ENCODE data around the gene COX6B2.

COX6B2 gene

DNA sequence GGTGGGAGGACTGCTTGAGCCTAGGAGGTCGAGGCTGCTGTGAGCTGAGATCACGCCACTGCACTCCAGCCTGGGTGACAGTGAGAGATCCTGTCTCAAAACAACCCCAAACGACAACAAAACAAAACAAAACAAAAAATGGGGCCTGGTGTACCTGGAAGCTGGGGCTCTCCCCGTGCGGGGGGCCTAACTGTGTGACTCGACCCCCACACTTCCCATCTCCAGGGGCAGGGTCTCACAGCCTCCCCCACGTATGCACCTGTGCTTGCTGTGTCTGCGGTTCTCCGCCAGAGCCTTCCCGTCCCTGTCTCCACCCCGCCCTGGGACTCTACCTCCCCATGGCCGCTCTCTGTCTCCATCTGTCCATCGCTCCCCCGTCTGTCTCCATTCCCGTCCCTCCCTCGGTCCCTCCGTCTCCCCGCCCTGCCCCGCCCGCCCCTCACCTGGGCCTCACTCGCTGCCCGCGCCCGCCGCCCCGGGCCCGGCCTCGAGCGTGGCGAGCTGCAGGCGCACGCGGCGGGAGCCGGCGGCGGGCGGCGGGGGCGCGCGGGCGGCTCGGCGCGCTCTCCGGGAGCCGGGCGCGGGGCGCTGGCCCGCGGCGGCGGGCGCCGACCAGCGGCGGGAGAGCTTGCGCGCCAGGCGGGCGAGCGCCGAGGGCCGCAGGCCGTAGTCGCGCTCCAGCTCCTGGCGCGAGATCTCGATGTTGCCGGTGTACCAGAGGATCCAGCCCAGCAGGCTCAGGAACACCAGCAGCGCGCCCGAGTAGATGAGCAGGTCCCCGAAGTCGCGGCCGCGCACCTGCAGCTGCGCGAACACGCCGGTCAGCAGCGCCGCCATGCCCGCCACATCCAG is 29.0 kb upstream of the COX6B2 start:
- DNase-seq (ENCODE audit: low read depth in 2 of 3, low spot score in 1 of 3): peak in 1 of 3 donors; percentile 38

DNA sequence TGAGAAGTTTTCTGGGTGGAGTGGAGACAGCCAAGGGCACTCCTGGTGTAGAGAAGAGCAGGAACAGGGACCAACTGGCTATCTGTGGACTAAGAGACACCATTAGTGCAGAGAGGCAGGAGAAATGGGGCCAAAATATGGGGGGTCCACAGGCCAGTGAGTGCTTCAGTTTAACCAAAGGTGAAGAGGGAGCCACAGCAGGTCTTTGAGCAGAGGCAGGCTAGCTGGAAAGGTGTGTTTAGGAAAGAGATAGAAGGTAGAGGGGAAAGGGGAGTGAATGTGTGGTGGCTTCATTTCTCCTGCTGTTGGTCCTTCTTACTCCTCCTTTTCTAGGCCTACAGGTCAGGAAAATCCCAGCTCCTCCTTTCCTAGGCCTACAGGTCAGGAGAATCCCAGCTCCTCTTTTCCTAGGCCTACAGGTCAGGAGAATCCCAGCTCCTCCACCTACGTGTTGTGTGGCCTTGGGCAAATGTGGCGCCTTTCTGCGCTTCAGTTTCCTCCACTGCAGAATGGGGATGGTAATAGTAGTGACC is 28.1 kb upstream of the COX6B2 start:
- DNase-seq (ENCODE audit: low read depth in 2 of 3, low spot score in 1 of 3): no peak

DNA sequence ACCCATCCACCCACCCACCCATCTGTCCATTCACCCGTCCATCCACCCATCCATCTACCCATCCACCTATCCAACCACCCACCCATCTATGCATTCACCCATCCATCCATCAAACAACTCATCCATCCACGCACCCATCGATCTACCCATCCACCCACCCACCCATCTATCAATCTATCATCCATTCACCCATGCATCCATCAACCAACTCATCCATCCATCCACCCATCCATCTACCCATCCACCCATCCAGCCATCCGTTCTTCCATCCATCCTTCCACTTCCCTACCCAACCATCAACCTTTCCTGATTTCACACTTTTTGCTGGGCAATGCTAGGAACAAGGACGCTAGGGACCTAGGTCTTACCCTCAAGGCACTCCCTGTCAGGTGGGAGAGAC is 27.5 kb upstream of the COX6B2 start:
- no peak for DNase-seq (ENCODE audit: low read depth in 2 of 3, low spot score in 1 of 3)

DNA sequence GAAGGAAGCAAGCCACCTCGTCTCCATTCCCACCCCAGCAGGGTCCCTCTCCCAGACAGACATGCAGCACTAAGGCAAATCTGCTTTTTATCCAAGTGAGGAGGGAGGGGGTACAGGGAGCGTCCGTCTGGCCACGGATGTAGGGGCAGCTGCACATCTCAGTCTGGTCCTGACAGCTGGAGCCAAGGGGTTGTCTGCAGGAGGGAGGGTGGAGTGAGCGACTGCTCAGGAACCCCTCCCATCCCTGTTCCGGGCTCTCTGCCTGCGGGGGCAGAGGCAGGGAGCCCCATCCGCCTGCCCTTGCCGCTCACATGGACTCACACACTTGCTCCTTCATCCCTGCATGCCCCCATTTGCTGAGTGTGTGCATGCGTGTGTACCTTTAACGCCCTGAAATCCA is 24.7 kb upstream of the COX6B2 start:
- no peak for DNase-seq (ENCODE audit: low read depth in 2 of 3, low spot score in 1 of 3)

DNA sequence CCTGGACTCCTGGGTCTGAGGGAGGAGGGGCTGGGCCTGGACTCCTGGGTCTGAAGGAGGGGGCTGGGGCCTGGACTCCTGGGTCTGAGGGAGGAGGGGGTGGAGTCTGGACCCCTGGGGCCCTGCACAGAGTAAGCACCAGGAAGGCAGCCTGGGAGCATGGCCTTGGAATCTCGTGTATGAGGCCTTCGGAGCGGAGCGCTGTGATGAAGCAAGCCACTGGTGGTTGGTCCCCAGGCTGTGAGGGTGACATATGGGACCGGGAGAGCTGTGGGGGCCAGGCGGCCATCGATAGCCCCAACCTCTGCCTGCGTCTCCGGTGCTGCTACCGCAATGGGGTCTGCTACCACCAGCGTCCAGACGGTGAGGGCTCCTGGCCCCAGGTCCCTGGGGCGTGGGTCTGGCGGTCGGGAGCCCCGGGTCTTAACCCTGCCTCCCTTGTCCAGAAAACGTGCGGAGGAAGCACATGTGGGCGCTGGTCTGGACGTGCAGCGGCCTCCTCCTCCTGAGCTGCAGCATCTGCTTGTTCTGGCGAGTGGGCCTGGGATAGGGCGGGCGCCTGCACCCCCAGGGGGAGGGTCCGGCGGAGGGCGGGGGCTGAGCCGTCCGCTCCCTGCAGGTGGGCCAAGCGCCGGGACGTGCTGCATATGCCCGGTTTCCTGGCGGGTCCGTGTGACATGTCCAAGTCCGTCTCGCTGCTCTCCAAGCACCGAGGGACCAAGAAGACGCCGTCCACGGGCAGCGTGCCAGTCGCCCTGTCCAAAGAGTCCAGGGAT is 23.0 kb upstream of the COX6B2 start:
- no peak for DNase-seq (ENCODE audit: low read depth in 2 of 3, low spot score in 1 of 3)

DNA sequence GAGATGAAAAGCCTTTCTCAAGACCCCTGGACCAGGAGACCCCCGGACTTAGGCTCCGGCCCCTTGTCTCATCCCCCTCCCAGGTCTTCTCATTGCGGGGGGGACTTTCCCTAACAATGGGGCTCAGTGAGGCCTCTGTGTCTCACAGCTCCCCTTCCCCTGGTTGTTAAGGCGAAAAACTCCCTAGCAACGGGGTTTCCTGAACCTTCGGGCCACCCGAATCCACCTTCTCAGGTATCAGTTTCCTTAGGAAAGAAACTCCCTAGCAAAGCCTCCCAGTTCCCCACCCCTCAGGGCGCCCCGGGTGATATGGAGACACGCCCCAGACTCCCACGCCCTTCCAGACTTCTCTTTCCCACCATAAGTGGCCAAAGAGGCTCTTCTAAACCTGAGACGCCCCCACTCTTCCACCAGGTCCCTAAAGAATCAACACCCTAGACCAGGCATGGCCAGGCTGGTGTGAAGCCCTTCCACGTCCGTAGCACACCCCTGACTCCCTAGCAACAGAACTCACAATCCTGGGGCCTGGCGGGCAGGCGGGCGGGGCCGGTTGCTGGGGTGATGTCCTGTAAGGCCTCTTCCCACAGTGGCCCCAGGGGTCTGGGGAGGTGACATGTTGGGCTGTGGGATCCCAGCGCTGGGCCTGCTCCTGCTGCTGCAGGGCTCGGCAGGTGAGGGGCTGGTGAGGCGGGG is 21.9 kb upstream of the COX6B2 start, which contains the start of gene TMEM190:
Gene TMEM190 (plus strand): TSS at position 586 of the 693 bp plus-strand sequence. CDS start 28 bp downstream, at position 614.
- DNase-seq (ENCODE audit: low read depth in 2 of 3, low spot score in 1 of 3): no peak

DNA sequence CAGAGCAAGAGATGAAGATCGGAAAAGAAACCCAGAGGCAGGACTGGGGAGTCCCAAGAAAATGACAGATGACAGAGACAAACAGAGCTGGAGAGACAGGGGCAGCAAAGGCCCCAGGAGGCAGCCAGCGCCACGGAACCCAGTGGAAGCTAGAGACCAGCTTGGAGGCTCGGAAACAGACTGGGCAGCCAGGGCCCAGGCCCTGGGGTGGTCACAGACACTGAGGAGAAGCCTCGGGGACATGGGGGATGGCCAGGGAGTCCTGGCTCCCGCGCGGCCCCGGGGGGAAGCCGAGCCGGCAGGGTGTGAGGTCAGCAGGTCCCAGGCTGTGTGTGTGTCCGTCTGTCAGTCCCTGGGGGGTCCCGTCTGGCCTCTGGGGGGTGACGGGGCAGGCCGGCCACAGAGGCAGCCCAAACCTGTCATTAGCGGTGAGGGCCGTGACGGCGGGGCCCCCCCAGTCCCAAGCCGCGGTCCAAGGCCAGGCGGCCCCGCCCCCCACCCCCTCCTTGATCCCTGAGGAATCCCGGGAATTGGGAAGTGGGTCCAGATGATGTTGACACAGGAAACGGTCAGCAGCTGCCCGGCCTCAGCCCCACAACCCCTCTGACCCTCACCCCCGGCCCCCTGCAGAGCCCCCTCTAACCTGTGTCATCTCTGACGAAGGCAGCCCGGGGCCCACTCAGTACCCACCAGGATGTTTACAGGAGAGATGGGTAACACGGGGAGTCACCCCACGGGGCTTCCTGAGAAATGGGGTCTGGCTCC is 19.7 kb upstream of the COX6B2 start:
- DNase-seq (ENCODE audit: low read depth in 2 of 3, low spot score in 1 of 3): no peak

DNA sequence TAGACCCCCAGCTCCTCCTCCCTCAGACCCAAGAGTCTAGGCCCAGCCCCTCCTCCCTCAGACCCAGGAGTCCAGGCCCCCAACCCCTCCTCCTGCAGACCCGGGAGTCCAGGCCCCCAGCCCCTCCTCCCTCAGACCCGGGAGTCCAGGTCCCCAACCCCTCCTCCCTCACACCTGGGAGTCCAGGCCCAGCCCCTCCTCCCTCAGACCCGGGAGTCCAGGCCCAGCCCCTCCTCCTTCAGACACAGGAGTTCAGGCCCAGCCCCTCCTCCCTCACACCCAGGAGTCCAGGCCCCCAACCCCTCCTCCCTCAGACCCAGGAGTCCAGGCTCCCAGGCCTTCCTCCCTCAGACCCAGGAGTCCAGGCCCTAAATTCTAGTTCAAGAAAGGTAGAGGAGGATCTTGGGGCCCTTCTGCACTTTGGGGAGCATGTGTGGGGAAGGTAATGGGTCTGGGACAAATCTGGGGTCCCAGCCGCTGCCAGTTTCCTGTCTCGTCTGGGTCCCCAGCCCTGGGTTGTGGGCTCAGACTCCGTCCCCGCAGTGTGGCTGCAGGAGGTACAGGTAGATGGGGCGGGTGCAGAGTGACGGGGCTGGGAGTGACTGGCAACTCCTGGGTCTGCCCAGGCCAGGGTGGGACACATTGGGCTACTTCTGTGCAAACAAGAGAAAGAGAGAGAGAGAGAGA is 18.9 kb upstream of the COX6B2 start:
- no peak for DNase-seq (ENCODE audit: low read depth in 2 of 3, low spot score in 1 of 3)

DNA sequence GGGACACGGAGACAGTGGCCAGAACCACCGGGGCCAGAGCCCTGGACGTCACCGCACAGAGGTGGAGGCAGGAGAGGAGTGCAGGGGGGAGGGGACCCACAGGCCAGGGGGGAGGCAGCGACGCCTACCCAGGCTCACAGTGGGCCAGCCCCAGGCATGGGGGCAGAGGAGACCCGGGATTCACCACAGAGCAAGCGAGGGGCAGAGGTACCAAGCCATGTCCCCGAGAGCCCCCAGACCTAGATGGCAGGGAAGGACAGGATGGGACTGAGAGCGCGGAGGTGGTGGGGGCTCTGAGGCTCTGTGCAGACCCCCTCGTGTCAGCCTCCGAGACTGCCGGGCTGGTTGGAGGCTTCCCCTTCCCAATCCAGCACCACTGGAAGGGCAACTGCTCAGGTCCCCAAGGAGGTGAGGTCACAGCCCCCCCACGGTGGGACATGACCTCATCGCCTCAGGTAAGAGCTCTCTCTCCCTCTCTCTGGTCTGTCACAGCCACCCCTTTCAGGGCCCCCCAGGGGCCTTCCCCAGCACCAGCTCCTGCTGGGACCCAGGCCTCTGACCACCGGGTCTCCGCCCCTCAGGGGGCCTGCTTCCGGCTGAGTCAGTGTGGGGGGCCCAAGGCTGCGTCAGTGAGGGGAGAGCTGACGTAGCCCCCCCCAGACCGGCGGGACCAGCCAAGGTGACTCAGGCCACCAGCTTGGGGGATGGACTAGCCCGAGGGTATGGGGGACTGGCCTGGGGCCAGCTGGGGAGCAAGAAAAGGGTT is 18.0 kb upstream of the COX6B2 start:
- no peak for DNase-seq (ENCODE audit: low read depth in 2 of 3, low spot score in 1 of 3)

DNA sequence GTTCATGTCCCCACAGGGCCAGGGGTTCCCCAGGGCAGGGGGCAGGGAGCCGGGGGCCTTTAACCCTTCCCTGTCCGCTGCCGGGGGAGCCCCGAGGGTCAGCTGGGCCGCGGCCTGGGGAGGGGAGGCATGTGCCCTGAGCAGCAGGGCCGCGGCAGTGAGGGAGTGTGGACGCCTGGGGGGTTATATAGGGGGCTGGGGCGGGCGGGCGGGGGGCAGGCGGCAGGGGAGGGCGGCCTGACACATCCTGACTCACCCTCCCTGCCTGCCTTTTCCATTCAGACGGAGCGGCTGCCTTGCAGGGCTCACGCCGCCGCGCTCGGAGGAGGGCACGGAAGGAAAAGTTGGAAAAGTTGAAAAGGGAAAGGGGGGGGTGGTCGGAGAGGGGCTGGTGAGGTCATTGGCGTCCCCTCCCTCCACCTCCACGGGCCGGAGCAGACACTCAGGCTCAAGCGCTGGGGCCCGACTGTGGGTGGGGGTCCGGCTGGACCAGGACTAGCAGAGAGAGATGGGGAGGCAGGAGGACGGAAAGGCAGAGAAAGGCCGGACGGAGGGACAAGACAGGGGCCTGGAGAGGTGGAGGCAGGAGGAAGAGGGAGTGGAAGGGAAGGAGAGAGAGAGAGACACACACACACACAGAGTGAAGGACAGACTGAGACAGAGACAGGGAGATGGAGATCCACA is 15.9 kb upstream of the COX6B2 start, which contains the start of gene IL11:
Gene IL11 (minus strand): TSS at position 159 of the 684 bp plus-strand sequence. CDS start 153 bp downstream, at position 6.
- no peak for DNase-seq (ENCODE audit: low read depth in 2 of 3, low spot score in 1 of 3)

DNA sequence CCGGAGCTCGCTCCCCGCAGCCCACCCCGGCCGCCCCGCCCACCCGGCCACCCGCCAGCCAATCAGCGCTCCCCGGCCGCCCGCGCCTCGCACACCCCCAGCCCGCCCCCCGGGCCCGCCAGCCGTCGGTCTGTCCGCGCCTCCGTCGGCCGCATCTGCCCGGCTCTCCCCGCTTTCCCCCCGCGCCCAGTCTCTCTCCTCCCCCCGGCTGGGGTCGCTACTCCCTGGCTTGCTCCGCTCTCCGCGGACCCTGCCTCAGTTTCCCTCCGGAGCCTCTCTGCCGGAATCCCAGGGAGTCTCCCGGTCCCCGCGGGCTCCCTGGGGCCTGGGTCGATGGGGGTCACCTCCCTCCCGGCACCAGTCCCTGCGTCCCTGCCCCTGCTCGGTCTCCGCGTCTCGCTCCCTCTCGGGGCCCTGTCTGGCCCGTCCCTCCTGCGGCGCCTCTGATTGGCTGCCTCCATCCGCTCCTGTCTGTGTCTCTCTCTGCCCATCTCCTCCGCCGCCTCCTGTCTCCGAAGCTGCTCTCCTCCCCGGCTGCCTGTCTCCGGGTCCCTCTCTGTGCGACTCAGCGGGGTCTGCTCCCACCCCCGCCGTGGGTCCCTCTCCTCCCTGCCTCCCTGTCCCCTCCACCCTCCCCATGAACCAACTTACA is 15.3 kb upstream of the COX6B2 start:
- no peak for DNase-seq (ENCODE audit: low read depth in 2 of 3, low spot score in 1 of 3)

DNA sequence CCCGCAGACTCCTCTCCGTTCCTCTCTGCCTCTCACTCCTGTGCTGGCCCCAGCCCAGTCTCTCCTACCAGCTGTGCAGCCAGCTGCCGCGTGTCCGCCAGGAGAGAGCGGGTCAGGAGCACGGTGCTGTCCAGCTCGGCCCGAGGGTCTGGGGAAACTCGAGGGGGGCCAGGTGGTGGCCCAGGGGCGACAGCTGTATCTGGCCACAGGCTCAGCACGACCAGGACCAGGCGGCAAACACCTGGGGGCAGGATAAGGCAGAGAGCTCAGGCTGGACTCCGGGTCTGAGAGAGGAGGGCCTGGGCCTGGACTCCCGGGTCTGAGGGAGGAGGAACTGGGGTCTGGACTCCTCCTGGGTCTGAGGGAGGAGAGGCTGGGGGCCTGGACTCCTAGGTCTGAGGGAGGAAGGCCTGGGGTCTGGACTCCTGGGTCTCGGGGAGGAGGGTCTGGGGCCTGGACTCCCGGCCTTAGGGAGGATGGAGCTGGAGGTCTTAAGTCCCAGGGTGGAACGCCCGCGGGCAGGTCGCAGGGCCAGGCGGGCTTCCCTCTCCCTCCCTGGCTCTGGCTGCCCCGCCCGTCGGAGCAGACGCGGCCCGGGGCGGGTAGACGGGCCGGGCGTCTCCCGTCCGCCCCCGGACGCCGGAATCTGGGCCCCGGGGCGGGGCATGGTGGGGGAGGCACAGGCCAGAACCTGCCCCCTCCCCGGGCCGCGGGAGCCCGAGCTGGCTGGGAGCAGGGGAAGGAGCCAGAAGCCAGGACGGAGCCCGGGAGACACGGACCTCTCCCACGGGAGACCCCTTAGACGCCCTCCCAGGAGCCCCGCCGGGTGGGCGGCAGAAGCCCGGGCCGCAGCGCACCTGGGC is 14.4 kb upstream of the COX6B2 start:
- no peak for DNase-seq (ENCODE audit: low read depth in 2 of 3, low spot score in 1 of 3)

DNA sequence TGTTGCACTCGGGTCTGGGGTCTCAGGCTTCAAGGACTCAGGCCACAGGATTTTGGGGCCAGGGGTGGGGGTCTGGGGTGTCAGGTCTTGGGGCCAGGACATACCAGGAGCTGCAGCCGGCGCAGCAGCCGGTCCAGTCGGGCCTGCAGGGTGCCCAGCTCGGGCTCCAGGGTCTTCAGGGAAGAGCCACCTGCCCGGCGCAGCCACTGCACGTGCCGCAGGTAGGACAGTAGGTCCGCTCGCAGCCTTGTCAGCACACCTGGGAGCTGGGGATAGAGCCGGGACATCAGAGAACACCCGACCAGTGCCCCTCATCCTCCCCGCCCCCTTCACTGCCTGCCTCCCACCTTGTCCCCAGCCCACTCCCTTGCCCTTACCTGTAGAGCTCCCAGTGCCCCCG is 13.6 kb upstream of the COX6B2 start:
- no peak for DNase-seq (ENCODE audit: low read depth in 2 of 3, low spot score in 1 of 3)

DNA sequence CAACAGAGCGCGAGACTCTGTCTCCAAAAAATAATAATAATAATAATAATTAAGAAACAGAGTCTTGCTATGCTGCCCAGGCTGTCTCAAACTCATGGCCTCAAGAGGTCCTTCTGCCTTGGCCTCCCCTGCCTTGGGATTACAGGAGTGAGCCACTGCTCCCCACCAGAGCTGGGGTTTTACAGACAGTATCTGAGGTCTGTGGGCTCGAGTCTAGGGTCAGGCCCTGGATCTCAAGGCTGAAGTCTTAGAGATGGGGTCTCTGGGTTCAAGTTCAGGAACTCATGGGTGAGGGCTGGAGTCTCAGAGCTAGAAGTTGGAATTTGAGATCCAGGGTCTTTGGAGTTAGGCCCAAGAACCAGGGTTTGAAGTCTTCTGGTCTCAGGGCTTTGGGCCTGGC is 12.3 kb upstream of the COX6B2 start:
- no peak for DNase-seq (ENCODE audit: low read depth in 2 of 3, low spot score in 1 of 3)

DNA sequence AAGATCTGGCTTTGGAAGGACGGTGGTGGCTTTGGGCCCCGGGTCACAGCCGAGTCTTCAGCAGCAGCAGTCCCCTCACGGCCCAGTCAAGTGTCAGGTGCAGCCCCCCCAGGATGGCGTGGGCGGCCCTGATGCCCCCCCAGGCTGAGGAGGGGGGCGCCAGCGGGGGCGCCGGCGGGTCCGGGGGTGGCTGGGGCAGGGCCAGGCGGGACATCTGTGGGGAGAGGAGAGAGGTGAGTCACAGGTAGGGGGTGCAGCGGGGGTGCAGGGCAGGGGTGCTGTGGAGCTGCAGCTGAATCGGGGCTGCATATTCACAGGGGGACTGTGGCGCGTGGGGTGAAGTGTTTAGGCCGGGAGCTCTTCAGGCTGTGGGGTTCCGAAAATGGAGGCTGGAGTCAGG is 11.4 kb upstream of the COX6B2 start:
- no peak for DNase-seq (ENCODE audit: low read depth in 2 of 3, low spot score in 1 of 3)

DNA sequence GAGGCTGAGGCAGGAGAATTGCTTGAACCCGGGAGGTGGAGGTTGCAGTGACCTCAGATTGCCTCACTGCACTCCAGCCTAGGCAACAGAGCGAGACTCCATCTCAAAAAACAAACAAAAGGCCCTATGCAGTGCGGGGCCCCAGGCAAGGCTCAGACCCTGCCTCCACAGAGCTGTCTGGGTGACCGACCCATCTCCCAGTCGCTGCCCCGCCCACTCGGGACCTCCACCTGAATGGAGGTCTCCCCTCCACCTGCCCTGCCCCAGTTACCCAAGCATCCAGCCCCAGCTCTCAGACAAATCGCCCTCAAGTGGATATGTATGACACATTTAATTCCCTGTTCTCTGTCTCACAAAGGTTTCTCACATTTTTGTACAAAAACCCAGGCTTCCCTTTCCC is 10.7 kb upstream of the COX6B2 start:
- no peak for DNase-seq (ENCODE audit: low read depth in 2 of 3, low spot score in 1 of 3)

DNA sequence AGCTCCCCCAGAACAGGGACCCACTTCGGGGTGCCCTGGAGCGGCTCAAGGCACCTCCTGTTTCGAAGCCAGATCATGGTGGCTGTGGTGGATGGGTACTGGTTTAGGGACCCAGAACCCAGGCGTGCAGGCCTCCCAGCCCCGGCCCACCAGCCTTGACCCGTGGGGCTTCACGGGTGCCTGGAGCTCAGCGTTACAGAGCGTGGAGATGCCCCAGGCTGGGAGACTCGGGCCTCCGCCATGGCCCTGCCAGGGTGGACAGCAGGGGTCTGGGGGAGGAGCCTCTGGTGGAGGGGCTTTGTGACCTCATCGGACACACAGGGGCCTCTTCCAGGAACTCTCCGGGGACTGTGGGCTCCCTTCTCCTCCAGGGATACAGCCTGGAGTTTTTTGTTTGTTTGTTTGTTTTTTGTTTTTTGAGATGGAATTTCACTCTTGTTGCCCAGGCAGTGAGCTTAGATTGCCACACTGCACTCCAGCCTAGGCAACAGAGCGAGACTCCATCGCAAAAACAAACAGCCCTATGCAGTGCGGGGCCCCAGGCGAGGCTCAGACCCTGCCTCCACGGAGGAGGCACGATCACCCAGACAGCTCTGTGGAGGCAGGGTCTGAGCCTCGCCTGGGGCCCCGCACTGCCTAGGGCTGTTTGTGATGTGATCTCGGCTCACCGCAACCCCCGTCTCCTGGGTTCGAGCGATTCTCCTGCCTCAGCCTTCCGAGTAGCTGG is 8.6 kb upstream of the COX6B2 start, which contains the start of gene GARIN5B:
Gene GARIN5B (minus strand): TSS at position 271 of the 727 bp plus-strand sequence. CDS start 194 bp downstream, at position 77.
- no peak for DNase-seq (ENCODE audit: low read depth in 2 of 3, low spot score in 1 of 3)
